CD14-positive monocyte (primary cell): ENCODE measurements around the gene RPS6KA5. TPM values are rescaled to one million over a fixed set of nuclear protein-coding genes. Genes with fewer than 3 reads are reported as not detected.
A peak's percentile ranks its signal among the peaks of the same experiment; 100 is the strongest.

Source experiments
- DNase-seq, 3 donors: peaks; one replicate each; pipeline ENCODE4 v3.0.0-alpha.2; 2011 to 2022
- H2AFZ ChIP-seq: 2 replicates; pipeline ENCODE4 v1.6.0; 2012; ENCODE audit warnings: mild to moderate bottlenecking, low read depth, low read length, inconsistent platforms; ENCODE audit not compliant: insufficient read depth, poor library complexity, severe bottlenecking
- H3K27ac ChIP-seq, 2 donors: 1 replicate in 1 of 2; 2 replicates in 1 of 2; pipeline ENCODE4 v1.5.1; 2012 to 2013; ENCODE audit warnings: low read length in 2 of 2, control low read depth in 1 of 2, inconsistent platforms in 1 of 2, low read depth in 1 of 2, mild to moderate bottlenecking in 1 of 2
- H3K27me3 ChIP-seq, 2 donors: one replicate each; pipeline versions ENCODE4 v1.6.0 to v1.6.1; 2011 to 2013; ENCODE audit warnings: low read length in 2 of 2; ENCODE audit not compliant: control insufficient read depth in 2 of 2, insufficient read depth in 2 of 2
- H3K36me3 ChIP-seq, 2 donors: replicated peaks in 1 of 2; 1 replicate in 1 of 2; 2 replicates in 1 of 2; pipeline versions ENCODE4 v1.5.1 to v1.6.1; 2012 to 2013; ENCODE audit warnings: low read length in 2 of 2, control low read depth in 1 of 2, inconsistent platforms in 1 of 2, mild to moderate bottlenecking in 1 of 2; ENCODE audit not compliant: insufficient read depth in 2 of 2, control insufficient read depth in 1 of 2
- H3K4me1 ChIP-seq, 2 donors: 1 replicate in 1 of 2; 2 replicates in 1 of 2; pipeline versions ENCODE4 v1.5.1 to v1.6.1; 2012 to 2013; ENCODE audit warnings: low read length in 2 of 2, control low read depth in 1 of 2, inconsistent platforms in 1 of 2, mild to moderate bottlenecking in 1 of 2, moderate library complexity in 1 of 2; ENCODE audit not compliant: insufficient read depth in 2 of 2, control insufficient read depth in 1 of 2
- H3K4me2 ChIP-seq: replicated peaks from 2 replicates; pipeline ENCODE3; 2012; ENCODE audit warnings: low read length, moderate library complexity, mild to moderate bottlenecking; ENCODE audit not compliant: poor library complexity, severe bottlenecking; ENCODE audit errors: extremely low read depth
- H3K4me3 ChIP-seq, 3 experiments: fragments of 200-600 bp in 1 of 3; sonication (generic) in 1 of 3; replicated peaks in 1 of 3; 1 replicate in 2 of 3; 2 replicates in 1 of 3; pipeline ENCODE4 v1.5.1; 2011 to 2013; ENCODE audit warnings: low read length in 3 of 3, mild to moderate bottlenecking in 3 of 3, control low read depth in 2 of 3, low read depth in 2 of 3, inconsistent platforms in 1 of 3, moderate library complexity in 1 of 3
- H3K79me2 ChIP-seq: 2 replicates; pipeline ENCODE4 v1.6.0; 2012; ENCODE audit warnings: mild to moderate bottlenecking, control low read depth, inconsistent platforms, low read length, moderate library complexity; ENCODE audit not compliant: insufficient read depth
- H3K9ac ChIP-seq: 2 replicates; pipeline ENCODE4 v1.6.0; 2017; ENCODE audit warnings: low read length, mild to moderate bottlenecking; ENCODE audit not compliant: insufficient read depth, poor library complexity, severe bottlenecking
- H3K9me3 ChIP-seq, 2 donors: replicated peaks in 1 of 2; 1 replicate in 1 of 2; 2 replicates in 1 of 2; pipeline versions ENCODE4 v1.5.1 to v1.6.1; 2012 to 2013; ENCODE audit warnings: low read length in 2 of 2, control low read depth in 1 of 2; ENCODE audit not compliant: control insufficient read depth in 1 of 2, insufficient read depth in 1 of 2
- H4K20me1 ChIP-seq: 2 replicates; pipeline ENCODE4 v1.6.0; 2012; ENCODE audit warnings: mild to moderate bottlenecking, low read length, control low read depth, moderate library complexity; ENCODE audit not compliant: insufficient read depth
- H3K27ac Mint-ChIP-seq, 7 donors: one replicate each; pipeline ENCODE4 v1.8.0; 2020; ENCODE audit warnings: mild to moderate bottlenecking in 7 of 7, mixed read lengths in 7 of 7, moderate library complexity in 6 of 7, inconsistent platforms in 2 of 7
- H3K27me3 Mint-ChIP-seq, 3 donors: one replicate each; pipeline ENCODE4 v1.8.0; 2021 to 2022; ENCODE audit warnings: low read depth in 3 of 3, mild to moderate bottlenecking in 3 of 3, mixed read lengths in 3 of 3, moderate library complexity in 3 of 3, inconsistent platforms in 1 of 3
- H3K36me3 Mint-ChIP-seq, 2 donors: one replicate each; pipeline ENCODE4 v1.8.0; 2020; ENCODE audit warnings: mixed read lengths in 2 of 2, inconsistent platforms in 1 of 2, mild to moderate bottlenecking in 1 of 2
- H3K4me1 Mint-ChIP-seq: one replicate; pipeline ENCODE4 v1.8.0; 2020; ENCODE audit warnings: mild to moderate bottlenecking, mixed read lengths
- H3K4me3 Mint-ChIP-seq, 2 donors: one replicate each; pipeline ENCODE4 v1.8.0; 2020; ENCODE audit warnings: mild to moderate bottlenecking in 2 of 2, mixed read lengths in 2 of 2, moderate library complexity in 1 of 2
- H3K9me3 Mint-ChIP-seq, 7 donors: one replicate each; pipeline ENCODE4 v1.8.0; 2020 to 2022; ENCODE audit warnings: mixed read lengths in 7 of 7, mild to moderate bottlenecking in 6 of 7, moderate library complexity in 6 of 7, inconsistent platforms in 2 of 7
- WGBS: methylation state at CpG from one replicate; pipeline ENCODE4 v1.1.5; 2013; ENCODE audit warnings: missing lambda C conversion rate; ENCODE audit not compliant: insufficient coverage; 5-methylcytosine and 5-hydroxymethylcytosine counted together
- intact Hi-C, 2 donors: fragments of 100-400 bp; cut with micrococcal nuclease; formaldehyde crosslinking; loops; one replicate each; pipeline versions ENCODE4 v1.15.0 to v1.15.1; 2023
- polyA plus RNA-seq, 3 donors: library from polyadenylated mRNA; depleted of rRNA in 1 of 3; unstranded in 2 of 3; stranded (reverse) in 1 of 3; fragments of 300-500 nt in 2 of 3; fragments of >200 nt in 1 of 3; fragmentation: Illumina TruSeq in 2 of 3; gene quantifications; 1 replicate in 2 of 3; 2 replicates in 1 of 3; pipeline ENCODE4 v1.2.3, GENCODE V29; 2012 to 2021
- TF ChIP-seq, protein P1 (sequence below): fragments of 200-600 bp; IDR thresholded peaks from one replicate; pipeline ENCODE4 v1.8.0; 2022; ENCODE audit warnings: antibody characterized with exemption, mild to moderate bottlenecking

The RPS6KA5 gene
- polyA plus RNA-seq, 3 donors = 4.4 to 10.1 (median 7.9) TPM

DNA sequence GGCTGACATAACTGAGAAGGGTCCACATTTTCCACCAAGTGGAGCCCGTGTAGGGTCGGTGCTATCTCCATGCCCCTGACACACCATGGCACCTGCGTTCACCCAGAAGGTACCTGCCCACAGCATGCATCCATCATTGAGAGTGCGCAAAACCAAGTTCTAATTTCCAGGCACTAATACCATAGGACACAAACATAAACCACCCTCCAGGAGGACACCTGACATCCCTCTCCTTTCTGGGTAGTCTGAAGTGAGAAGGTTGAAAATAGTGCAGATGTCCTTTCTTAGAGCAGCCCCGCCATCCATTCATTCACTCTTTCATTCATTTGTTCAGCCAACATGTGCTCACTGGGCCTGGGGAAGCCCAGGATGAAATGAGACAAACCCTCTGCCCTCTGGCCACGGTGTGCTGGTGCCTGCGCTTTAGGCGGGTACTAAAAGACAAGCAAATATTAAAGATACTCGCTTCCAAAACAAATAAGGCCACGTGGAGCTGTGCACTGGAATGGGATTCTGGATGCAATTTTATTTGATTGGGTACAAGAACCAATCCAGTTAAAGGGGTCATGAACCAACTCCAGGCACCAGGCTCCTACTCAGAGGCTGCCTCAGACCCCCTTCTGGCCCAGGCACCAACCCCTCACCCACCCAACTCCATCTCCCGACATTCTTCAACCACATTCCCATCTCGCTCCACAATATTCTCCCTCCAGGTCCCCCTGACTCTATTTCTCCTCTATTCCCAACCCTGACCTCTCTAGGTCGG lies 245.5 kb downstream of the RPS6KA5 start:
- Mint-ChIP-seq H3K4me3 (peak overlapping the region; percentile 77 to 91), H3K36me3 (peaks cover 0 to 4% of the 10 kb centered on the region in 2 donors), H3K27me3 (peaks cover 10 to 20% (median 14%) of the 10 kb centered on the region in 3 donors), H3K4me1 (peaks cover 5% of the 10 kb centered on the region), H3K9me3 (peaks cover 0 to 2% (median 0%) of the 10 kb centered on the region in 7 donors), H3K27ac (peak overlapping the region in 5 of 7 donors; percentile 31 to 52 (median 34))
- H2AFZ ChIP-seq = peak overlapping the region; percentile 65
- H3K9me3 ChIP-seq = no peaks in the 10 kb centered on the region
- WGBS = 76% methylated on average over 6 of the region's 13 CpGs
- H3K4me2 ChIP-seq = peak overlapping the region; percentile 71
- peak overlapping the region in 1 of 3 experiments; percentile 57 for H3K4me3 ChIP-seq
- TF ChIP-seq, protein P1, sequence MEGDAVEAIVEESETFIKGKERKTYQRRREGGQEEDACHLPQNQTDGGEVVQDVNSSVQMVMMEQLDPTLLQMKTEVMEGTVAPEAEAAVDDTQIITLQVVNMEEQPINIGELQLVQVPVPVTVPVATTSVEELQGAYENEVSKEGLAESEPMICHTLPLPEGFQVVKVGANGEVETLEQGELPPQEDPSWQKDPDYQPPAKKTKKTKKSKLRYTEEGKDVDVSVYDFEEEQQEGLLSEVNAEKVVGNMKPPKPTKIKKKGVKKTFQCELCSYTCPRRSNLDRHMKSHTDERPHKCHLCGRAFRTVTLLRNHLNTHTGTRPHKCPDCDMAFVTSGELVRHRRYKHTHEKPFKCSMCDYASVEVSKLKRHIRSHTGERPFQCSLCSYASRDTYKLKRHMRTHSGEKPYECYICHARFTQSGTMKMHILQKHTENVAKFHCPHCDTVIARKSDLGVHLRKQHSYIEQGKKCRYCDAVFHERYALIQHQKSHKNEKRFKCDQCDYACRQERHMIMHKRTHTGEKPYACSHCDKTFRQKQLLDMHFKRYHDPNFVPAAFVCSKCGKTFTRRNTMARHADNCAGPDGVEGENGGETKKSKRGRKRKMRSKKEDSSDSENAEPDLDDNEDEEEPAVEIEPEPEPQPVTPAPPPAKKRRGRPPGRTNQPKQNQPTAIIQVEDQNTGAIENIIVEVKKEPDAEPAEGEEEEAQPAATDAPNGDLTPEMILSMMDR = no peak
- intact Hi-C loops = no loop called here
- DNase-seq = no peak
- H3K36me3 ChIP-seq = no peaks in the 10 kb centered on the region
- H3K4me1 ChIP-seq = peaks cover 4 to 7% of the 10 kb centered on the region in 2 donors
- peak overlapping the region; percentile 46 for H3K9ac ChIP-seq
- H3K27ac ChIP-seq = no peak overlapping the region
- H3K27me3 ChIP-seq = peaks cover 4 to 11% of the 10 kb centered on the region in 2 donors
- H4K20me1 ChIP-seq = no peaks in the 10 kb centered on the region
- no peaks in the 10 kb centered on the region for H3K79me2 ChIP-seq

DNA sequence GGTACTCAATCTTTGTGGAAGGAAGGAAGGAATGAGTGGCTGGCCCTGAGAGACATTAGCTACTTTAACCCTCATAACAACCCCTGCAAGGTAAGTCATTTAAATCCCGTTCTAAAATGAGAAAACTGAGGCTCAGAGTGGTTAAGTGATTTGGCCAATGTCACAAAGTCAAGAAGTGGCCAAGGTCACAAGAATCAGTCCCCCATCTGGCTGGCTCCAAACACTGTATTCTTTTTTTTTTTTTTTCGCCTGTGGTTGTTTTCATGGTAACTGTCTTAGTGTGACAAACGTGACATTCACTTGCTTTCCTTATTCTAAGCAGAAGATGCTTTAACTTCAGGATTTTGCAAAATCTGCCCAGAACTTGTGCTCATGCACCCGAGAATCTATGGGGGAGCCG lies 247.0 kb downstream of the RPS6KA5 start:
- Mint-ChIP-seq H3K27ac (no peak overlapping the region), H3K9me3 (peaks cover 0 to 2% (median 0%) of the 10 kb centered on the region in 7 donors), H3K27me3 (peaks cover 10 to 20% (median 14%) of the 10 kb centered on the region in 3 donors), H3K4me3 (no peak overlapping the region), H3K4me1 (peaks cover 5% of the 10 kb centered on the region), H3K36me3 (peaks cover 0 to 4% of the 10 kb centered on the region in 2 donors)
- TF ChIP-seq, protein P1 = no peak
- whole genome bisulfite sequencing = 100% methylated on average over 2 of the region's 5 CpGs
- H3K27me3 ChIP-seq = peaks cover 4 to 11% of the 10 kb centered on the region in 2 donors
- no peak overlapping the region for H3K27ac ChIP-seq
- no peak overlapping the region for H3K4me3 ChIP-seq
- no peak overlapping the region for H3K9ac ChIP-seq
- H3K9me3 ChIP-seq = no peaks in the 10 kb centered on the region
- no peaks in the 10 kb centered on the region for H4K20me1 ChIP-seq
- no peak overlapping the region for H3K4me2 ChIP-seq
- no peak overlapping the region for H2AFZ ChIP-seq
- intact Hi-C loops = no loop called here
- peaks cover 4 to 7% of the 10 kb centered on the region in 2 donors for H3K4me1 ChIP-seq
- DNase-seq = no peak
- no peaks in the 10 kb centered on the region for H3K36me3 ChIP-seq
- H3K79me2 ChIP-seq = no peaks in the 10 kb centered on the region
